ENCODE measurements around the gene SLC17A4. TPM values are rescaled to one million over a fixed set of nuclear protein-coding genes. Genes with fewer than 3 reads are reported as not detected.
"Not testable (repeated sequence)": the region's sequence is repeated elsewhere in the genome, so short reads cannot be mapped to it uniquely, and the experiment has no call there.

The SLC17A4 gene
- polyA plus RNA-seq, 3 donors from 2014 or later, result not detected

DNA sequence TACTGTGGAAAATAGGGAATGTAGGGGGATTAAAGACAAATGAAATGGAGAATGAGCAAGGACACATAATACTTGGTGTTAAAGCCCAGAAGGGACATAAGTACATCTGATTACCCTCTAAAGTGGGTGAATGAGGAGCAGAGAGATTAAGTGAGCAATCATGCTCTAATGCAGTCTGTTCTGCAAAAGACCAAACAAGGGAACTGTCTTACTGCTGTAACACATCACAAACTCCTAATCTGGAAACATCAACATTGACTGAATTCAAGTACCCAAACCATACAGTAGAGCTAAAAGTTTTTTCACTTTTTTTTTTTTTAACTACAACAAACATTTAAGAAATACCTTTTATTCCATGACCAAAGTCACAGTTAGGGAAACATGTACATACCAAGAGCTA, 19.3 kb upstream of the SLC17A4 start:
- H3K27ac Mint-ChIP-seq, result no peak overlapping the region

DNA sequence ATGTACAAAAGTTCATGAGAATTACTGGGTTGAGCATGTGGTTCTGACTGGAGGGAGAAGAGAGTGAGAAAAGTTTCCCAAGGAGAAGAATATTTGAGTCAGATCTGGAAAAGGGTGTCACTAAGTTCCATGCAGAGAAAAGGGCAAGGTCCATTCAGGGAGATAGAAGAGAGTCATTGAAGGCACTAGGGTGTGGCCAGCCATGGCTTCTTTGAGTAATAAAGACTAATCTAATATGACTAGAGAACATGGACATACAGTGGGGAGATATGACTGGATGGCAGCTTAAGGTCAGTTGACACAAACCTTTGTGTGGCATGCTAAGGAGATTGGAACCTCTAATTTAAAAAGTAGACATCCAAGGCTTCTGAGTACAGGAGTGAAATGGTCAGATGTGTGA, 10.7 kb upstream of the SLC17A4 start:
- H3K27me3 Mint-ChIP-seq (ENCODE audit: low read depth in 3 of 3), result peaks cover 0 to 6% (median 5%) of the 10 kb centered on the region in 3 donors
- H3K9me3 Mint-ChIP-seq, result no peaks in the 10 kb centered on the region
- peaks cover 0 to 4% (median 0%) of the 10 kb centered on the region in 3 donors for H3K36me3 Mint-ChIP-seq
- no peaks in the 10 kb centered on the region for H3K4me1 Mint-ChIP-seq
- H3K27ac Mint-ChIP-seq, result no peak overlapping the region
- H3K4me3 Mint-ChIP-seq, result no peak overlapping the region
- no peak for DNase-seq

More for the DNA sequence above, 19.3 kb upstream of the SLC17A4 start:
- peaks cover 0 to 12% (median 5%) of the 10 kb centered on the region in 6 donors for H3K9me3 Mint-ChIP-seq
- H3K27me3 Mint-ChIP-seq (ENCODE audit: low read depth in 3 of 3), result peaks cover 4 to 23% (median 12%) of the 10 kb centered on the region in 3 donors
- H3K4me3 Mint-ChIP-seq, result no peak overlapping the region
- no peaks in the 10 kb centered on the region for H3K36me3 Mint-ChIP-seq
- no peak for DNase-seq
- H3K4me1 Mint-ChIP-seq, result no peaks in the 10 kb centered on the region

DNA sequence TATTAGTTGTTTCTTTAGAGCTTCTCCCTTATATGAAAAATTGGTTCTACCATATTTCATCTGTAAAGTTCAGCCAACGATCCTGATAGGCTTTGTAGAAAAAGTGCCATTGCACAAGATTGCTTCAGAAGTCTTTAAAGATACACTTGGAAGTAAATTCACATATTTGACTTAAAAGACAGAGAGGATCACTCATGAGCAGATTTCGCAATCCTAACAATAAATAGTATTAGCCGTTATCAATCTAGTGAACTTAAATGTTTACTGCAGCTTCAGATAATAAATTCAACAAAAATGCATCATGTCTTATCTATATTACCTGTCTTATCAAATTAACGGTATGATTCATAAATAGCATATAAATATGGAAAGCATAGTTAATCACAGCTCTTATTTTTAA, 8.7 kb upstream of the SLC17A4 start:
- Mint-ChIP-seq H3K4me1 (no peaks in the 10 kb centered on the region), H3K9me3 (no peaks in the 10 kb centered on the region), H3K27ac (no peak overlapping the region), H3K27me3 (ENCODE audit: low read depth in 3 of 3) (peaks cover 2 to 6% (median 3%) of the 10 kb centered on the region in 3 donors), H3K36me3 (peaks cover 0 to 1% (median 0%) of the 10 kb centered on the region in 3 donors), H3K4me3 (no peak overlapping the region)
- DNase-seq, result no peak

DNA sequence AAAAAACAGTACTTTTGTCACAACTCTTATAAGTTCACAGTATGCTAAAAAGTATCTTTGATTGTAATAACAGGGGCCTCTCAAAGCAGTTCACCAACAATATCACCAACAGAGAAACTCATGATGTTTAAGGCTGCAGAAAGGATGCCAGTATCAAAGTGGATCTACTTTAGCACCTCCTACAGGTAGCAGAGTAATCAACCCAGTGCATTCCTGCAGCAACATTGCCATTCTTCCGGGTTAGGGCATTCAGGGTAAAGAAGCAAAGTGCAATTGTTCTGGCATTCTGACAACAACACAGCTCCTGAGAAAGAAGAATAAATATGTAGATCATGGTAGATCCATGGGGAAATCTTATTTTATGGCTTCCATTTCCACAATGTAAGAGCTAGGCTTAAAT, 7.6 kb upstream of the SLC17A4 start:
- H3K9me3 Mint-ChIP-seq, result no peaks in the 10 kb centered on the region
- peaks cover 2 to 4% (median 2%) of the 10 kb centered on the region in 3 donors for H3K27me3 Mint-ChIP-seq (ENCODE audit: low read depth in 3 of 3)
- no peak for DNase-seq
- no peaks in the 10 kb centered on the region for H3K36me3 Mint-ChIP-seq
- H3K27ac Mint-ChIP-seq, result no peak overlapping the region
- no peak overlapping the region for H3K4me3 Mint-ChIP-seq
- H3K4me1 Mint-ChIP-seq, result no peaks in the 10 kb centered on the region

DNA sequence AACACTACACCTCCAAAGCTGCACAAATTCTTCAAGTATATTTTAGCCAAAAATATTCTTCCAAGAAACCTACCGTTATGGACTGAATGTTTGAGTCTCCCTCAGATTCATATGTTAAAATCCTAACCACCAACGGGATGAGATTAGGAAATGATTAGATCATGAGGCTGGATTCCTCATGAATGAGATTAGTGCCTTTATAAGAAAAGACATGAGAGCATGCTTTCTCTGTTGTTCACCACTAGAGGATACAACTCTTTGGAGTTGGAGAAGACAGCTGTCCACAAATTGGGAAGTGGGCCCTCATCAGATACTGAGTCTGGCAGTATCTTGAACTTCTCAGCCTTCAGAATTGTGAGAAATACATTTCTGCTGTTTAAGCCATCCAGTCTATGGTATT, 7.1 kb upstream of the SLC17A4 start:
- no peak overlapping the region for H3K27ac Mint-ChIP-seq
- no peaks in the 10 kb centered on the region for H3K4me1 Mint-ChIP-seq
- no peaks in the 10 kb centered on the region for H3K36me3 Mint-ChIP-seq
- H3K27me3 Mint-ChIP-seq (ENCODE audit: low read depth in 3 of 3), result peaks cover 0 to 6% (median 2%) of the 10 kb centered on the region in 3 donors
- DNase-seq, result no peak
- no peaks in the 10 kb centered on the region for H3K9me3 Mint-ChIP-seq
- H3K4me3 Mint-ChIP-seq, result no peak overlapping the region

DNA sequence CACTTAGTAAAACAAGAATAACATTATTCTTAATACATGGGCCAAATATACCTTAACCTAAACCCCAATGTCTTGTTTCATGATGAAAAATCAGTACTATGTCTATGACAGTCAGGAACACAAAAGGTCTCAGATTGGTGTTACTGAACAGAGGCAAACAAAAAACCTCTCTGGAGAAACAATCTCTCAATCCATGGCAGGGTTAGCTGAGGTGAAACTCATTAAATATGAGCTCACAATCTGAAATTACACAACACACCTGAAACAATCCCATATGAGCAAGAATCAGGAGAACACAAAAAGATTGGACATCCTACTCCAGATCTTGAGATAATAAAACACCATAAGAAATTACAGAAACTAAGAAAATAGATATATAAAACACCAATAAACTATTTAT, 6.5 kb upstream of the SLC17A4 start:
- no peaks in the 10 kb centered on the region for H3K4me1 Mint-ChIP-seq
- H3K9me3 Mint-ChIP-seq, result no peaks in the 10 kb centered on the region
- no peak overlapping the region for H3K4me3 Mint-ChIP-seq
- H3K27ac Mint-ChIP-seq, result no peak overlapping the region
- H3K36me3 Mint-ChIP-seq, result no peaks in the 10 kb centered on the region
- peaks cover 0 to 7% (median 2%) of the 10 kb centered on the region in 3 donors for H3K27me3 Mint-ChIP-seq (ENCODE audit: low read depth in 3 of 3)
- DNase-seq, result no peak

DNA sequence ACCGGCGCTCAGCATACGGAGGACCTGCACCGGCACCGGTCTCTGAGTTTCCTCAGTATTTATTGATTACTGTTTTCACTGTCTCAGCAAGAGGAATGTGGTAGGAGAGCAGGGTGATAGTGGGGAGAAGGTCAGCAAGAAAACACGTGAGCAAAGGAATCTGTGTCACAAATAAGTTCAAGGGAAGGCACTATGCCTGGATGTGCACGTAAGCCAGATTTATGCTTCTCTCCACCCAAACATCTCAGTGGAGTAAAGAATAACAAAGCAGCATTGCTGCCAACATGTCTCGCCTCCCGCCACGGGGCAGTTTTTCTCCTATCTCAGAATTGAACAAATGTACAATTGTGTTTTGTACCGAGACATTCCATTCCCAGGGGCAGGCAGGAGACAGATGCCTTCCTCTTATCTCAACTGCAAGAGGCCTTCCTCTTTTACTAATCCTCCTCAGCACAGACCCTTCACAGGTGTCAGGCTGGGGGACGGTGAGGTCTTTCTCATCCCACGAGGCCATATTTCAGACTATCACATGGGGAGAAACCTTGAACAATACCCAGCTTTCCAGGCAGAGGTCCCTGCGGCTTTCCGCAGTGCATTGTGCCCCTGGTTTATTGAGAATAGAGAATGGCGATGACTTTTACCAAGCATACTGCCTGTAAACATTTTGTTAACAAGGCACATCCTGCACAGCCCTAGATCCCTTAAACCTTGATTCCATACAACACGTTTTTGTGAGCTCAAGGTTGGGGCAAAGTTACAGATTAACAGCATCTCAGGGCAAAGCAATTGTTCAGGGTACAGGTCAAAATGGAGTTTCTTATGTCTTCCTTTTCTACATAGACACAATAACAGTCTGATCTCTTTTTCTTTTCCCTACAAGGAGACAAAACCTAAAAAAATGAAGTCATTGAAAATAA, 5.7 kb upstream of the SLC17A4 start:
- not testable (repeated sequence) for H3K36me3 Mint-ChIP-seq; DNase-seq; H3K27ac Mint-ChIP-seq; H3K27me3 Mint-ChIP-seq (ENCODE audit: low read depth in 3 of 3); H3K4me1 Mint-ChIP-seq; H3K4me3 Mint-ChIP-seq; H3K9me3 Mint-ChIP-seq

DNA sequence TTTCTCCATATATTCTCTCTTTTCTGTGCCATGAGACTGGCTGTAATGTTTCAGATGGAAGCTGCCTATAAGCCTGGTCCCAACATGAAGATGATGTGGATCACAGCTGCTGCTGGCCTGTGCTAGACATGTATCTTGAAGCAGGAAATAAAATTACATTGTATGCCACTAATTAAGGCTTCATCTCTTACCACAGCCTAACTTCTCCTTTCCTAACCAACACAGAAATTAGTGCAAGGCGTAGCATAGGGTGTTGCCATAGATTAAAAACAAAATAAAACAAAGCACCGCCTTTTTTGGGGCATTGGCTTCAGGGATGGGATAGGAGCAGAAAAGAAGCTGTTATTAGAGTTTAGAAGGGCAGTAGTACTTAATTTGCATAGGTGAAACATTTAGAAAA, 4.7 kb upstream of the SLC17A4 start:
- no peaks in the 10 kb centered on the region for H3K4me1 Mint-ChIP-seq
- peaks cover 2 to 7% (median 5%) of the 10 kb centered on the region in 3 donors for H3K27me3 Mint-ChIP-seq (ENCODE audit: low read depth in 3 of 3)
- no peak overlapping the region for H3K27ac Mint-ChIP-seq
- peaks cover 0 to 3% (median 0%) of the 10 kb centered on the region in 6 donors for H3K9me3 Mint-ChIP-seq
- DNase-seq, result no peak
- H3K36me3 Mint-ChIP-seq, result no peaks in the 10 kb centered on the region
- H3K4me3 Mint-ChIP-seq, result no peak overlapping the region

DNA sequence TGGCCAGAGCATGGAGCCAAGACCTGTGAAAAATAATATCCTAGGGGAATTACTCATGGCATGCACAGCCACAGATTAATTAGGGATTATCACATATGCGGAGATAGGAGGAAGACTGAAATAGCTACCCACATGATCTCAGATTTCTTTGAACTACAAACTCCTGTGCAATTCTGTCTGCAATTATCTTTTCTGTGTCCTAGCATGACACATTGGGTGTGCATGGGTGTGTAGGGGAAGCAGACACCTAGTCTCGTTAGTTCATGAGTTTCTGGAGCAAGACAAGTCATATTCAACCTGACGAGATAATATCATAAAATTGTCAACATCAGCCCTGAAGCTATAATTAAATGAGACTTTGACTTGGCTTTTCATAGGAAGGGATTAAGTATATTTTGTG, 3.6 kb upstream of the SLC17A4 start:
- peaks cover 0 to 3% (median 0%) of the 10 kb centered on the region in 6 donors for H3K9me3 Mint-ChIP-seq
- no peak overlapping the region for H3K27ac Mint-ChIP-seq
- H3K27me3 Mint-ChIP-seq (ENCODE audit: low read depth in 3 of 3), result peaks cover 2 to 8% (median 5%) of the 10 kb centered on the region in 3 donors
- DNase-seq, result no peak
- no peak overlapping the region for H3K4me3 Mint-ChIP-seq
- no peaks in the 10 kb centered on the region for H3K4me1 Mint-ChIP-seq
- H3K36me3 Mint-ChIP-seq, result no peaks in the 10 kb centered on the region

DNA sequence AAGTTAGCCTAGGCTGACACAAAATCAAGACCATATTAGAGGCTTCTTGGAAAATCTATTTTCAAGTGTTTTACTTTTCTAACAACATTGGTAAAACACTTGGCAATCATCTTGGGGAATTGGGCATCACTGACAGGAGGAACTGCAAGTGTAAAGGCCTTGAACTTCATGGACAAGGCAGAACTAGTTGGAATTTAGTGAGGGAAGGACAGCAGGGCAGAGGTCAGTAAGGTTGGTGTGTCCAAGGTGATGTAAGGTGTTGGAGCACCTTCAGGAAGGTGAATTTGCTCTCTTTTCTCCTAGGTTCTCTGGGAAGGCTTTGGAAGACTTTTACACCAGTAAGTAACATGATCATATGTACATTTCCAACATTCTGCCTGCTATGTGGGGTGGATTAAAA, 1.5 kb upstream of the SLC17A4 start:
- DNase-seq, result no peak
- Mint-ChIP-seq H3K4me1 (no peaks in the 10 kb centered on the region), H3K4me3 (no peak overlapping the region), H3K27me3 (ENCODE audit: low read depth in 3 of 3) (peaks cover 2 to 10% (median 5%) of the 10 kb centered on the region in 3 donors), H3K9me3 (peaks cover 0 to 3% (median 0%) of the 10 kb centered on the region in 6 donors), H3K27ac (no peak overlapping the region), H3K36me3 (no peaks in the 10 kb centered on the region)

DNA sequence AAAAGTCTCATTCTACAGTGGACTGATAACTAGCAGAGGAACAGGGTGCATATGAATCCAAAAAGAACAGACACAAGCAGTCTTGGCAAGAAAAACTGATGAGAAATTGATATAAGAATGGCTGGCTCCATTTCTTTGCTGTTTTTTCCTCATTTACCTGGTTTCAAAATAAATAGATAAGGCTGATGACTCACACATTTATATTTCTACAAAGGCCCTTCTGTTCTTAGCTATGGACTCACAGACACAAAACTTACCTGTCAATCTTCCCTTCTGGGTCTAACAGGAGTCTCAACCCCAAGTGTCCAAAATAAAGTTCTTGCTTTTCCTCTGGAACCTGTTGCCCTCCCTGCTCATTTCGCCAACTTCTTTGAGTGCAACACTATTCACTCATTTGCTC, 941 bp downstream of the SLC17A4 start:
- Mint-ChIP-seq H3K27me3 (ENCODE audit: low read depth in 3 of 3) (peaks cover 2 to 6% (median 4%) of the 10 kb centered on the region in 3 donors), H3K4me1 (no peaks in the 10 kb centered on the region), H3K4me3 (no peak overlapping the region), H3K36me3 (no peaks in the 10 kb centered on the region), H3K27ac (no peak overlapping the region), H3K9me3 (peaks cover 0 to 3% (median 0%) of the 10 kb centered on the region in 6 donors)
- no peak for DNase-seq

DNA sequence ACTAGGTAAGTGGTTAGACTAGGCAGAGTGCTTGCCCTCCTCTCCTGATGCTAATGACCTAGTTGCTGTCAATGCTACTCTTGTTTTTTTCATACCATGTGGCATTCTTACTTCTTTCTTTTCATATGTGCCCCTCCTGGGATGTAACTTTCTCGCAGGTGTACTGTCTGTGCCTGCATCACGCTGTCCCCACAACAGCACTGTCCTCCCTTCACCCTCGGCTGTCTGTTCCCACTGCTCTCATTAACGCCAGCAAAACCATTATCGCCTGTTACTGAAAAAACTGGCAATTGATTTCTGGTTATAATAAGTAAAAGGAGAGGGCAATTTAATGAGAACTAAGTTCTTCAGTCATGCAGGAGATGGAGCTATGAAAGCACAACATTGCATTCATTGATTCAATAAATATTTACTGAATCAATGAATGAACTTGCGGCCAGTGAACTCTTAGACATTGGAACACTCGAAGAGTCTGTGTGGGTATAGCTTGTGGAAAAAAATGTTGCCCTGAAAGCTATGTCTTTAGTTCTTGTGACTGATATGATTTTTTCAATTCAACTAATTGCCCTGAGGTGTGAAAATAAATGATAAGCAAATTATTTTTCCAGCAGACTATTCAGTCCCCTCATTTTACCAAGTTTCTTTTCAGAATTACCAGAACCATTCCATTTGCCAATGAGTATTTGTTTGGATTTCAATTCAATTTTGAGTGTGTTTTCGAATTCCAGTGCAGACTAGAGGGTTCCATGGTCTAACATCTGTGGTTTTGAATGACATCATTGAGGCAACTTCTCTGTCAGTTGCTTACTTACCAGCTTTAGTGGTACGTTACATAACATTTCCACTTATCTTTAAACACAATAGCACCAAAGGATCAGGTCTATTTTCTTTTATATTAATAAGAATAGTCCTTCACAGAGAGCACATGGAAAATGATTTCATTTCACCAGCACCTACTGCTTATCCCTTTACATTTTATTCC, 2.1 kb downstream of the SLC17A4 start:
- Mint-ChIP-seq H3K27ac (no peak overlapping the region), H3K4me1 (no peaks in the 10 kb centered on the region), H3K9me3 (peaks cover 0 to 3% (median 0%) of the 10 kb centered on the region in 6 donors), H3K36me3 (no peaks in the 10 kb centered on the region), H3K27me3 (ENCODE audit: low read depth in 3 of 3) (peaks cover 2 to 6% (median 4%) of the 10 kb centered on the region in 3 donors), H3K4me3 (no peak overlapping the region)
- no peak for DNase-seq

DNA sequence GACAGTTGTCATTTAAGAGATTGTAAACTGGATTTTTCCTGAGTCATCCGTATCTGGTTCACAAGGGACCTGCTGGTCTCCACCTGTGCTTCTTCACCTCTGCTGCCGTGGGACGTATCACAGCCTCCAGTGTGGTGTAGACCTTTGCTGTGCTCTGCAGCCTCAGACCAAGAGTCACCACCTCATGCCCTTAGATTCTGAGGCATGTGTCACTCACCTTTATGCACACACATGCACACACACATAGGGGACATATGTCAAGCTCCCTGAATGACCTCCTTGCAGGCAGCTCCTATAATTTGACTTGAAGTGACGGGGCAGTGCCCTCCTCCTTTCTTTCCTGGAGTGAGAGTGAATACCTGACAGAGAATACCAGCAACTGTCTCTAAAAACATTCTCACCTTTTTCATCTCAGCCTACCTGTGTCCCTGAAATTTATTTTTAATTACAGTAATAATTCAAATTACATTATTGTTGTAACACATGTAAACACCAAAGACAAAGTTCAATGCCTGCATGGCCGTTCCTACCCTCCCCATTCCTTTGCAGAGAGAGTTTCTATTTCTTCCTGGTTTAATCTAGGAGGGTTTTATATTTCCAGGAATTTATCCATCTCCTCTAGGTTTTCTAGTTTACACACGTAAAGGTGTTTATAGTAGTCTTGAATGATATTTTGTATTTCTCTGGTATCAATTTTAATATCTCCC, 3.5 kb downstream of the SLC17A4 start:
- Mint-ChIP-seq H3K4me1 (no peaks in the 10 kb centered on the region), H3K9me3 (peaks cover 0 to 3% (median 0%) of the 10 kb centered on the region in 6 donors), H3K27me3 (ENCODE audit: low read depth in 3 of 3) (peaks cover 2 to 4% (median 3%) of the 10 kb centered on the region in 3 donors), H3K27ac (no peak overlapping the region), H3K4me3 (no peak overlapping the region), H3K36me3 (no peaks in the 10 kb centered on the region)
- no peak for DNase-seq
